A549 (cell line): ENCODE measurements around the gene NYAP2.

Experiments used
- CBX2 ChIP-seq: fragments of 200-600 bp; sonication (generic); IDR thresholded peaks from 2 replicates; pipeline ENCODE4 v1.6.1; 2016; ENCODE audit warnings: low read depth, mild to moderate bottlenecking, borderline replicate concordance
- RNF2 ChIP-seq: fragments of 200-600 bp; sonication (generic); IDR thresholded peaks from 2 replicates; pipeline ENCODE4 v1.6.1; 2016; ENCODE audit warnings: low read depth, mild to moderate bottlenecking, antibody characterized with exemption, moderate library complexity, borderline replicate concordance

DNA sequence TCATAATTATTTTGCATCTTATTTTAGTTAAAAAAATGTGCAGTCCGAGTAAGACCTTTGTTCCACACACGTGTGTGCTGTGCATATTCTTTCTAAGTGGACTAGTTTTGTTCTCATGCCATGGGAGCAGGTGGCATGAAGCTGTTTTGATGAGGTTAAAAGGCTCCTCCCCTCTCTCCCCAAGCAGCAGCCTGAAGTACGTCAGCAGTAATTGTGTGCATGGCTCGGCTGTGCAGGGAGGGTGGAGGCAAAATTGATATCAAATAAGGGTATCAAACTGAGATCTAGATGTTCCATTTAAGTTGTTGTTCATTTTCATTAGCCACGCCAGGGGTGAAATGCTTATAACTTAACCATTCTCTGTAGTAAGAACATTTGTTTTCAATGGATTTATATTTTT, at the start of gene NYAP2:
- no peak for TF ChIP-seq RNF2
- no peak for TF ChIP-seq CBX2
